COLO668 (cell line): ENCODE data around the gene SLC17A3.
A peak's percentile ranks its signal among the peaks of the same experiment; 100 is the strongest.

ENCODE experiments used
- DNase-seq: peaks from one replicate; lab custom pipeline; 2025; ENCODE audit not compliant: unreplicated experiment; lab: John Stamatoyannopoulos, UW

Gene SLC17A3

DNA sequence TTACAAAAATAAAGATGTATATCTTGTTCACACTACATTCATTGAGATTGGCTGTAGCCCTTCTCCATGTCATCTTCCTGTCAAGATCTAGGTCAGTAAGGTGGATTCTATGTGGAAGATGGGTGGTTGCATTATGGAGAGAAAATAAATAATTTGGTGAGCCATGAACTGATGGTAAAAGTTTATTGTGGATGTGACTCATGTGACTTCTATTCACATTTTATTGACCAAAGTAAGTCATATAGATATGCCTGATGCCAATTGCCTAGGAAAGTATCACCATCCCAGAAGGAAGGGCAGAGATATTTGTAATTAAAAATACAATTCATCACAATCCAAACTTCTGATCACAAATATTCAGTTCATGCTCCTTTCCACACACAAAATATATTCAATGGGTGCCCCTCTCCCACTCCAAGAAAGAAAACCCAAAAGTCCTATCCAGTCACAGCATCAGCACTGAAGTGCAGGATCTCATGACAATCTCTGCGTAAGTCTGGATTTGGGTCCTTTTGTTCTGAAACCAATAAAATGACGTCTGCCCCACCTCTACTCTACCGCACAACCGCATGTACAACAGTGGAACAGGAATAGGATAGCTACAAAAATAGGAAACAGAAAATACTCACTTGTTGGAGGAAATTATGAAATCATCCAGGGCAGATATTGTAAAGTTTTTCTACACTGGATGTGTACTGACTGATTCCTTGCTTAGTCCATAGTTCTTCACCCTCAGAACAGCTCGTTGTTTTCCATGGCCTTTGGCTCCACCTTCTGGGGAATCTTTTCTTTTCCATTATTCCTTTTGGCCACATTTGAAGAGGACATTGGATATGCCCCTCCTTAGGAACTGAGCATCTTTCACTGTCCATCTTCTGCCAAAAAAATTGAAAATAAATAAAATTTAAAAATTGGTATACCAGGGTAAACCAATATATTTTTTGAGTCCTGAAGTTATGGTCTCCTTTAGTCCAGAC, 16.1 kb upstream of the SLC17A3 start:
- peak; percentile 16 for DNase-seq

DNA sequence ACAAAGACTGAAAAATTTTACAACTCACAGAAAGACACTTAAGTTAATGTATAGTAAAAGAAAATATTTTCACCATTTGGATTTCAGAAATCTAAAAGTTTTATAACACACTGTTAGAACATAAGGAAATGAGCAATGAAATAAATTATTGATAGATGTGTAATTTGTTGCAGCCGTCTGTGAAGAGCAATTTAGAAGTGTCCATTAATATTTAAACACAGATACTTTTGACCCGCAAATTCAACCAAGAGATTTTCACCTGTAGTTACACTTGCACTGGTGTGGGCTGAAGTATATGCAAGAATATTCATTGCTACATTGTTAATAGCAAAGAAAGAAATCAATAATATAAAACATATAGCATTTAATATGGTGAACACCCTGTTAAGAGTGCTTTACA, 14.6 kb upstream of the SLC17A3 start:
- no peak for DNase-seq

DNA sequence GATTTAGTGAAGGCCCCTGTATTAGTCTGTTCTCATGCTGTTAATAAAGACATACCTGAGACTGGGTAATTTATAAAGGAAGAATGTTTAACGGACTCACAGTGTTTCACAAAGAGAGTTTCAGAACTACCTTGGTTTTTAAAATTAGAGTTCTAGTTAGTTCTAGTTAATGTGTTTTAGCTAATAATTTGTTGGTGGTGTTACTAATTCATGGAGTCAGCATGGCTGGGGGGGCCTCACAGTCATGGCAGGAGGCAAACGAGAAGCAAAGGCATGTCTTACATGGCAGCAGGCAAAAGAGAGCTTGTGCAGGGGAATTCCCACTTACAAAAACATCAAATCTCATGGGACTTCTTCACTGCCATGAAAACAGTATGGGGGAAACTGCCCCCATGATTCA, 12.0 kb upstream of the SLC17A3 start:
- DNase-seq = no peak

DNA sequence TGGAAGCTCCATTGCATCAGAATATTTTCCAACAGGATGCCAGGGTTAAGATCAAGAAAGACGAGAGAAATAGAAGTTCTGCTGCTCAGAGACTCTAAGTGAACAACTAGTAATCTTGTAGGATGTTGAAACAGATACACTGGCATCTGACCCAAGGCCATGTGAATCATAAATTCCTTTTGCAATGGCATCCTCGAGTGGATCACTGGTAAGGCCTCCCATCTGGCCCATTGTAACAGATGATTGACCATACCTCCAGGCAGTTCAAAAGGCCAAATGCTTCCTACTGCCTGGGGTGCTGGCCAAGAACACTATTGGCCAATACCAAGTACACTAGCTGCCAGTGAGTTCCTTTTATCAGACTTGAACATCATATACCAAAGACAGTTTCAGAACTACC, 9.9 kb upstream of the SLC17A3 start:
- DNase-seq = no peak

GRCh38 chr6:25883536-25883935, 9.5 kb upstream of the SLC17A3 start:
- no peak for DNase-seq

- DNase-seq = peak; percentile 49
These were observed 8.0 kb upstream of the SLC17A3 start for GRCh38 chr6:25882051-25882496.

- DNase-seq = no peak
These were observed 6.6 kb upstream of the SLC17A3 start for GRCh38 chr6:25880601-25881000.

DNA sequence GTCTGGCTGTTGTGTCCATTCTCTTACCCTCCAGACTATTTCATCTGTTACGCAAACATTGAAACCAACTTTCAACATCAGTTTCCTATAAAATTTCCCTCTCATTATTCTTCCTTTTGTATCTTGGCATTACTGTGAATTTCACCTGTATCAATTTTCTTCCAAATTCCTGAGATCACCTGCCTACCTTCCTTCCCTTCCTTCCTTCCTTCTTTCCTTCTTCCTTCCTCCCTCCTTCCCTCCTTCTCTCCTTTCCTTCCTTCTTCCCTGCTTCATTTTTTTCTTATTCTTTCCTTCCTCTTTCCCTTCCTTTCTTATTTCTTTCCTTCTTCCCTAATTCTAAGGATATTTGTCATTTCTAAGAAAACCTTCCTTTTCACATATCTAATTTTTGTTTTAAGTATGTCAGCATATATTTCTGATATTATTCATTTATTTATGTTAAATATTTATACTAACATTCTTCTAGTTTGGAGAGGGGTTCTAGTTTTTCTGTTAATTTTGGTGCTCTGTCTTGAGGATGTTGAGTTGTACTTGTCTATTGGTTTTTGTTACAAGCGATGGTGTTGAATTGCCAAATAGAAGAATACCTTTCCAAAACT, 4.8 kb upstream of the SLC17A3 start:
- no peak for DNase-seq

- no peak for DNase-seq
These were observed 2.0 kb upstream of the SLC17A3 start for GRCh38 chr6:25875926-25876602.

- no peak for DNase-seq
These were observed 1.5 kb upstream of the SLC17A3 start for GRCh38 chr6:25875563-25875905.

DNA sequence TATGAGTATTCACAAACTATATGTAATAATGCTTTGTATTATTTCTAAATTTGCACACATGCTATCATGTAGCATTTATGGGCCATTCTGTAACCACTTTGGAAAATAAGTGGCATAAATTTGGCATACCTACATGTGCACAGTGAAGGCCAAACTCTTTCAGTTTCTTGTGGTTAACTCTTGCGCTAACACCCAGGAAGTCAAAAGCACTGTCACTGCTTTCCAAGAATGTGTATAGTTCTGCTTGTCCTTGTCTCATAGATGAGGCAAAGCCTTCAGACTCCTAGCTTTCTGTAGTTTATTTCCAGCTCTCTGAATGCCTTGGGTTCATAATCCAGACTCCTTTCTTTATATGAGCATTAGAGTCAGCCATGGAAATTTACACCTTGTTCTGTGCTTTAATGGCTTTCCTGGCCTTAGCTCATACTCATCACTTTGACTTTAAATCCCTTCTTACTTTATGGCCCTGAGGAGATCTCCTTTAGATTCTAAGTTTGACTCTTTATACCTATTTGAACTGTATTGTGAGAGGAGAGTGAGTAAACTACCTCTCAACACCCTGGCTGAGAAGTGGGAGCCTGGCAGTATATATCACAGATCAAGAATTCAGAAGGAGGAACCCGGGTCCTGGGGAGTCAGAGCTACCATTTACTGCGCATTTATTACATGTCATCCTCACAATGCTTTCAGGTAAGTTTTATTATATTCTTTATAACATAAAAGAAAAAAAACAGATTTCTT, 949 bp upstream of the SLC17A3 start:
- DNase-seq = no peak

- no peak for DNase-seq
These were observed 1.2 kb downstream of the SLC17A3 start for GRCh38 chr6:25872814-25873213.

- no peak for DNase-seq
These were observed 4.2 kb downstream of the SLC17A3 start for GRCh38 chr6:25869840-25870239.

DNA sequence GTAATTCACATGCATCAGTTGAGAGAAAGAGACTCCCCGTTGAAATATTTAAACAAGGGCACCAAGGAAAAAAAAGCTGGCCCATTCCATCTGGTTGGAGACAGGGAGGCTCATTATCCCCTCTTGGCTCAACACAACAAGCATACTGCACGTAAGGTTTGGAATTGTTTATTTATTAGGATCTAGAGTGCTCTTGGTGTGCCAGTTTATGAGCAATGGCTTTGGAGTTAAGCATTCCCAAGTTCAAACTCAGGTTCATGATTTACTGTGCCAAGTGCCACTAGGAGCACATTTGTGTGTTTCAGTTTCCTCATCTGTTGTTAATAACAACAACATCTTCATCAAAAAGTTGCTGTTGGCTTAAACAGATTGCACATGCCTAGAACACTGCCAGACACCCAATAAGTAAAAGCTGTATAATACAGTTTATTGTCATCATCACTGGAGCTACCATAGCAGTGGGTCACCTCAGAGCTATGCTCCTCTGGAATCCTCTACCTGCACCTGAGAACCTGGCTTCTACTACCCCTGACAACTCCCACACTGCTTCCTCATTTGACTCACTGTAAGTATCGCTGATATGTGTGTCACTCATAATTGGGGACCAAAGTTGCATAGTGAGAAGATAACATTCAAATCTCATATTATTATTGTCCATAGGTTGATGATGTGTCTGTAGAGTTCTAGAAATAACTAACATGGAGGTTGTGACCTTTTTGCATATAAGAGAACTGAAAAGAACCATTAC, 5.4 kb downstream of the SLC17A3 start:
- no peak for DNase-seq

GRCh38 chr6:25866011-25866410, 8.0 kb downstream of the SLC17A3 start:
- DNase-seq = no peak

DNA sequence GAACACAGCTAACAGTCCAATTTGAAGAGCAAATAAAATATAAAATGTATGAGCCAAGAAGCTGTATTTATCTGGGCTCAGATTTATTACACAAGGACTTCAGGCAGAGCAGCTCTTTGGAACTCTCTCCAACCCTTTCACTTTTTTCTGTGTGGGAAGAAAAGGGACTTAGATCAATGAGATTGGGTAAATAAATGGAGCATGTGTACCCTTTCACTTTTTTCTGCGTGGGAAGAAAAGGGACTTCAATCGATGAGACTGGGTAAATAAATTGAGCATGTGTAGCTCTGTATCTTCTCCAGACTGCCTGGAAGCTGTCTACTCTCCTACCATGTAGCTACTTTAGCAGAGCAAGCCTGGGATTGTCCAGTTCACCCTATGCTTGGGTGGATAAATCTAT, 10.7 kb downstream of the SLC17A3 start:
- DNase-seq = no peak

DNA sequence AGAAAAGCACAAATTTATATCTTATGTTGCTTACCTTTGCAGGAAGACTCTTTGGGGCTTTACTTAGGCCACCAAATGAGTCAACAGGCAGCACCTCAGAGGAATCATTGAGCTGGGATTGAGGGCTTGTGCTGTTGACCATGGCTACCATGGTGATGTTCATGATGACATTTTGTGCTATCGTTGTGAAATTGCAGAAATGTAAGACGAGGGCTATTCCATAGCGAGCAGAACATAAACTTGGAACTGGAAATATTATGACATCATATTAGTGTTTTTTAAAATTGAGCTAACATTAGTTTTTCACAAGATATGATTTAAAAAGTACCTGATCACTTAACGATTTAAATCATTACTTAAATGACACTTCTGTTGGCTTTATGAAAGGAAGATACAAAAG, 11.8 kb downstream of the SLC17A3 start:
- DNase-seq = no peak

DNA sequence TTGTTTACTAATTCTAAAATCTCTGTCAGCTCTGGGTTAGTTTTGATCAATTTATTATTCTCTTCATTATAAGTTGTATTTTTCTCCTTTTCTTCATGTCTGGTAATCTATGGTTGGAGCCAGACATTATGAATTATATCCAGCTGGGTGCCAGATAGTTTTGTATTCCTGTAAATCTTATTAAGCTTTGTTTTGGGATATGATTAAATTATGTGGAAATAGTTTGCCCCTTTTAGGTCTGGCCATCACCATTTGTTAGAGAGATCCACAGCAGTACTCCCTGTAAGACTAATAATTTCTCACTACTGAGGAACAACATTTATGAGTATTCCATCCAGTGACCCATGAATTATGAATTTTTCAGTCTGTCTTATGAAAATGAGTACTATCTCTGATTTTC, 21.3 kb downstream of the SLC17A3 start:
- no peak for DNase-seq

GRCh38 chr6:25851961-25852360, 22.1 kb downstream of the SLC17A3 start:
- no peak for DNase-seq

DNA sequence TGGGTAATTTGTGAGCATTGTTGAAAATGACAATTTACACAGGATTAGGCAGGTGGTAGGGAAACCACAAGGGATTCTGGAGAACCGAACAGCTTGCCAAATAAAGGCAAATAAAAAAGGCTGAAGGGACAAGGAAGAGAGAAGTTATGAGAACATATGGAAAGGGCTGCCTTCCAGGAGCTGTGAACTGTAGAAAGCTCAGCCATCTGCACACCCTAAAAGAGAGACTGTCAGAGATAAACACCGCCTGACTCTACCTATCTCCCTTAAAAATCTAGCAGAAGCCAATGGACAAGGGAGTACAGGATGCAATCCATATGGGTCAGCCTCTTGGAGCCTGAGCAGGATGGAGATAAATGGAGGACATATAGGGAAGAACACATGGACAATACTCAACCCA, 29.5 kb downstream of the SLC17A3 start:
- no peak for DNase-seq

DNA sequence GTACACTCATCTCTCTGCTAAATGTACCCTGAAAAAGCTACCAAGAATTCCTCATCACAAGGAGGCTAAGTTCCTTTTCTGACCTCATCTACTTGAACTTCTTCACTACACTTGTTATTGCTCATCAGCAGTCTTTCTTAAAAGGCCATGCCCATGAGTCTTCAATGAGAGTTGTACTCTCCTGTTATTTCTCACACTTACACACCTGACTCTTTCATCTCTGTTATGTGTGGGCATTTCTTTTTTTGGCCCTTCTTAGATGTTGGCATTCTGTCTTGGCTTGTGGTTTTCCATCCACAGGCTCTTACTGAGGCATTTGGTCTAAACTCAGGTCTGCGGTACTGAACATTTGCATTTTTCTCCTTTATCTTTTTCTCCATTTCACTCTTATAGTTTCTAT, 31.5 kb downstream of the SLC17A3 start:
- DNase-seq = no peak
